ENCODE results near the gene HLA-DMA.

GRCh38 chr6:32905078-32905477 is 47.8 kb downstream of the HLA-DMA start:
- TF ChIP-seq, protein P1, sequence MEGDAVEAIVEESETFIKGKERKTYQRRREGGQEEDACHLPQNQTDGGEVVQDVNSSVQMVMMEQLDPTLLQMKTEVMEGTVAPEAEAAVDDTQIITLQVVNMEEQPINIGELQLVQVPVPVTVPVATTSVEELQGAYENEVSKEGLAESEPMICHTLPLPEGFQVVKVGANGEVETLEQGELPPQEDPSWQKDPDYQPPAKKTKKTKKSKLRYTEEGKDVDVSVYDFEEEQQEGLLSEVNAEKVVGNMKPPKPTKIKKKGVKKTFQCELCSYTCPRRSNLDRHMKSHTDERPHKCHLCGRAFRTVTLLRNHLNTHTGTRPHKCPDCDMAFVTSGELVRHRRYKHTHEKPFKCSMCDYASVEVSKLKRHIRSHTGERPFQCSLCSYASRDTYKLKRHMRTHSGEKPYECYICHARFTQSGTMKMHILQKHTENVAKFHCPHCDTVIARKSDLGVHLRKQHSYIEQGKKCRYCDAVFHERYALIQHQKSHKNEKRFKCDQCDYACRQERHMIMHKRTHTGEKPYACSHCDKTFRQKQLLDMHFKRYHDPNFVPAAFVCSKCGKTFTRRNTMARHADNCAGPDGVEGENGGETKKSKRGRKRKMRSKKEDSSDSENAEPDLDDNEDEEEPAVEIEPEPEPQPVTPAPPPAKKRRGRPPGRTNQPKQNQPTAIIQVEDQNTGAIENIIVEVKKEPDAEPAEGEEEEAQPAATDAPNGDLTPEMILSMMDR (IDR thresholded peaks at IDR 0.05): no peak
- TF ChIP-seq ZFX (IDR thresholded peaks at IDR 0.05; ENCODE audit: borderline replicate concordance): no peak

Data from 22Rv1 (cell line).